ENCODE data around the gene NAALADL2. TPM values are rescaled to one million over a fixed set of nuclear protein-coding genes. Genes with fewer than 3 reads are reported as not detected.

NAALADL2 gene
- total and polyA plus RNA-seq, 9 of the 15 experiments (the other 6 are each of a cell fraction or from before 2014, with no cell fraction given), result 0.29 to 1.1 (median 0.79) TPM; not detected in 1

GRCh38 chr3:175552929-175553328, 693.8 kb downstream of the NAALADL2 start:
- in situ Hi-C loops (cut with MboI), result no loop called here
- no peaks in the 10 kb centered on the region for H3K27me3 ChIP-seq (ENCODE audit: control insufficient read depth in 2 of 2, insufficient read depth in 2 of 2, low read length in 2 of 2)
- H4K20me1 ChIP-seq (replicated peaks; ENCODE audit: control insufficient read depth, insufficient read depth, low read length), result no peaks in the 10 kb centered on the region
- no peaks in the 10 kb centered on the region for H3K4me1 ChIP-seq (replicated peaks in 1 of 2; ENCODE audit: control insufficient read depth in 2 of 2, insufficient read depth in 2 of 2, low read length in 2 of 2)
- ChIA-PET POLR2A (no interaction called here), CTCF (ENCODE audit: low intra/inter-chr PET ratio) (no interaction called here)
- intact Hi-C loops (cut with micrococcal nuclease), result no loop called here
- H3K27ac ChIP-seq (ENCODE audit: extremely low read depth, low read depth, low read length), result no peak overlapping the region
- H3K9me3 ChIP-seq (replicated peaks; ENCODE audit: control insufficient read depth, insufficient read depth, low read depth, low read length), result no peaks in the 10 kb centered on the region
- H3K9me1 ChIP-seq (ENCODE audit: control insufficient read depth, insufficient read depth, low read length), result no peaks in the 10 kb centered on the region
- no peaks in the 10 kb centered on the region for H3K36me3 ChIP-seq (ENCODE audit: control insufficient read depth, insufficient read depth, low read length)
- no peak overlapping the region for H3K4me2 ChIP-seq (ENCODE audit: insufficient read depth, low read length)
- no peak overlapping the region for H2AFZ ChIP-seq (ENCODE audit: low read depth, low read length)
- H3K9ac ChIP-seq (ENCODE audit: insufficient read depth in 1 of 2, low read depth in 2 of 2, low read length in 2 of 2), result no peak overlapping the region
- ATAC-seq (no peak), FAIRE-seq (no peak), DNase-seq (ENCODE audit: extremely low read depth in 1 of 4, low spot score in 3 of 4) (no peak)
- WGBS (ENCODE audit: insufficient coverage, low coverage, missing lambda C conversion rate), result 0% methylated on average over 1 of the region's 1 CpG
- no peaks in the 10 kb centered on the region for H3K79me2 ChIP-seq (ENCODE audit: control insufficient read depth, insufficient read depth, low read length)
- no peak overlapping the region for H3K4me3 ChIP-seq
- BruUV-seq (replicated peaks), result no TSS peak
- TF ChIP-seq MTA1 (IDR thresholded peaks at IDR 0.05; ENCODE audit: borderline replicate concordance) (no peak), SAFB2 (IDR thresholded peaks at IDR 0.05; ENCODE audit: borderline replicate concordance, low read depth, low read length, severe bottlenecking) (no peak), ZNF57 (CRISPR knock-in tag; IDR thresholded peaks at IDR 0.05) (no peak), CBX2 (IDR thresholded peaks at IDR 0.05; ENCODE audit: insufficient read depth, low read length, poor library complexity, severe bottlenecking) (no peak), MGA (IDR thresholded peaks at IDR 0.05) (no peak), ZNF79 (CRISPR knock-in tag; IDR thresholded peaks at IDR 0.05; ENCODE audit: low read depth) (no peak), EZH2 (IDR thresholded peaks at IDR 0.05; ENCODE audit: borderline replicate concordance, low read depth, low read length) (no peak), SAP30 (IDR thresholded peaks at IDR 0.05; ENCODE audit: borderline replicate concordance, insufficient read depth, low read depth, low read length, poor library complexity, severe bottlenecking) (no peak), SRSF3 (IDR thresholded peaks at IDR 0.05; ENCODE audit: insufficient read depth, low read length) (no peak), ZSCAN29 (IDR thresholded peaks at IDR 0.05) (no peak)
- TF ChIP-seq, protein P1, sequence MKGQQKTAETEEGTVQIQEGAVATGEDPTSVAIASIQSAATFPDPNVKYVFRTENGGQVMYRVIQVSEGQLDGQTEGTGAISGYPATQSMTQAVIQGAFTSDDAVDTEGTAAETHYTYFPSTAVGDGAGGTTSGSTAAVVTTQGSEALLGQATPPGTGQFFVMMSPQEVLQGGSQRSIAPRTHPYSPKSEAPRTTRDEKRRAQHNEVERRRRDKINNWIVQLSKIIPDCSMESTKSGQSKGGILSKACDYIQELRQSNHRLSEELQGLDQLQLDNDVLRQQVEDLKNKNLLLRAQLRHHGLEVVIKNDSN (CRISPR knock-in tag; IDR thresholded peaks at IDR 0.05), result no peak
